Measurements from ENCODE around the gene LRRTM4.

DNA sequence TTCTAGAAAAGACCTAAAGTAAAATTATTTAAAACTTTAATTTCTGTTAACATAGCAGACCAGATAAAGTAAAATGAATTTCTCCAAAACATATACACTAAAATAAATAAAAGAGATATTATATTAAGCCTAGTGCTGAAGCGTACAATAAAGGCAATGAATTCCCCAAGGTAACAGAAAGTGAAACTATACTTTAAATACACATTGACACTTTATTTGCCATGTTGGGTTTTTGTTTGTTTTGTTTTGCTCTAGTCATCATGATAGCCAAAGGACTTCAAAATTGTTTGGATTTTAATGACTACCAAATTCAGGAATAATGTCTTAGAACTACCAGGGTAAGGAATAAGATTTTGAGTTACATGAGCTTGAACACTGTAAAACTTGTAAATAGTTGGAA is 413.3 kb downstream of the LRRTM4 start:
- TF ChIP-seq POU2F2 (IDR thresholded peaks at IDR 0.05; ENCODE audit: low read depth, low read length), result no peak
- no peak for TF ChIP-seq POLR2A (IDR thresholded peaks at IDR 0.05; ENCODE audit: low read depth, low read length)
- TF ChIP-seq TAF1 (IDR thresholded peaks at IDR 0.05; ENCODE audit: low read depth, low read length), result no peak
- TF ChIP-seq POLR2AphosphoS5 (IDR thresholded peaks at IDR 0.05; ENCODE audit: low read depth, low read length), result no peak
- no peak for TF ChIP-seq SPI1 (IDR thresholded peaks at IDR 0.05; ENCODE audit: low read depth, low read length)

All from GM12891 (cell line).